ENCODE measurements around the gene SALL3. TPM values are rescaled to one million over a fixed set of nuclear protein-coding genes. Genes with fewer than 3 reads are reported as not detected.

Gene SALL3
- total and polyA plus RNA-seq, 2 of the 8 experiments (the other 6 are each of a cell fraction or from before 2014, with no cell fraction given): 10.5 to 46.4 TPM

DNA sequence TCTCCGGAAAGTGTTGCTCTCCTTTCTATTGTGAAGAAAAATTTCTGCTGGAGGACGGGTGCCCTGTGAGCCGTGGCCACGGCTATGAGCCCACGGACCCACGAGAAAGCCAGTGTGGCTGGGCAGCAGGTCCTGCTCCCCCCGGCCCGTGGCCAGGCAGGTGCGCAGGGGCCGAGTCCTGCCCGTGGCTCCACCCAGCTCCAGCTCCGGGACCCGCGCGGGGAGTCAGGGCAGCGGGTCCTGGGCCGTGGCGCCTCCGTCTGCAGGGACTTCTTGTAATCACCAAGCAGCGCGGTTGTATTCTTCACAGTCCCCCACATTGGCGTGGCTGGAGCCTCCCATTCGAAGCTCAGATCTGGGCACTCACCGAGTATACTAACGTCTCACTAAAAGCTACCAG is 43.0 kb downstream of the SALL3 start (continued):
- TF ChIP-seq, protein P1, sequence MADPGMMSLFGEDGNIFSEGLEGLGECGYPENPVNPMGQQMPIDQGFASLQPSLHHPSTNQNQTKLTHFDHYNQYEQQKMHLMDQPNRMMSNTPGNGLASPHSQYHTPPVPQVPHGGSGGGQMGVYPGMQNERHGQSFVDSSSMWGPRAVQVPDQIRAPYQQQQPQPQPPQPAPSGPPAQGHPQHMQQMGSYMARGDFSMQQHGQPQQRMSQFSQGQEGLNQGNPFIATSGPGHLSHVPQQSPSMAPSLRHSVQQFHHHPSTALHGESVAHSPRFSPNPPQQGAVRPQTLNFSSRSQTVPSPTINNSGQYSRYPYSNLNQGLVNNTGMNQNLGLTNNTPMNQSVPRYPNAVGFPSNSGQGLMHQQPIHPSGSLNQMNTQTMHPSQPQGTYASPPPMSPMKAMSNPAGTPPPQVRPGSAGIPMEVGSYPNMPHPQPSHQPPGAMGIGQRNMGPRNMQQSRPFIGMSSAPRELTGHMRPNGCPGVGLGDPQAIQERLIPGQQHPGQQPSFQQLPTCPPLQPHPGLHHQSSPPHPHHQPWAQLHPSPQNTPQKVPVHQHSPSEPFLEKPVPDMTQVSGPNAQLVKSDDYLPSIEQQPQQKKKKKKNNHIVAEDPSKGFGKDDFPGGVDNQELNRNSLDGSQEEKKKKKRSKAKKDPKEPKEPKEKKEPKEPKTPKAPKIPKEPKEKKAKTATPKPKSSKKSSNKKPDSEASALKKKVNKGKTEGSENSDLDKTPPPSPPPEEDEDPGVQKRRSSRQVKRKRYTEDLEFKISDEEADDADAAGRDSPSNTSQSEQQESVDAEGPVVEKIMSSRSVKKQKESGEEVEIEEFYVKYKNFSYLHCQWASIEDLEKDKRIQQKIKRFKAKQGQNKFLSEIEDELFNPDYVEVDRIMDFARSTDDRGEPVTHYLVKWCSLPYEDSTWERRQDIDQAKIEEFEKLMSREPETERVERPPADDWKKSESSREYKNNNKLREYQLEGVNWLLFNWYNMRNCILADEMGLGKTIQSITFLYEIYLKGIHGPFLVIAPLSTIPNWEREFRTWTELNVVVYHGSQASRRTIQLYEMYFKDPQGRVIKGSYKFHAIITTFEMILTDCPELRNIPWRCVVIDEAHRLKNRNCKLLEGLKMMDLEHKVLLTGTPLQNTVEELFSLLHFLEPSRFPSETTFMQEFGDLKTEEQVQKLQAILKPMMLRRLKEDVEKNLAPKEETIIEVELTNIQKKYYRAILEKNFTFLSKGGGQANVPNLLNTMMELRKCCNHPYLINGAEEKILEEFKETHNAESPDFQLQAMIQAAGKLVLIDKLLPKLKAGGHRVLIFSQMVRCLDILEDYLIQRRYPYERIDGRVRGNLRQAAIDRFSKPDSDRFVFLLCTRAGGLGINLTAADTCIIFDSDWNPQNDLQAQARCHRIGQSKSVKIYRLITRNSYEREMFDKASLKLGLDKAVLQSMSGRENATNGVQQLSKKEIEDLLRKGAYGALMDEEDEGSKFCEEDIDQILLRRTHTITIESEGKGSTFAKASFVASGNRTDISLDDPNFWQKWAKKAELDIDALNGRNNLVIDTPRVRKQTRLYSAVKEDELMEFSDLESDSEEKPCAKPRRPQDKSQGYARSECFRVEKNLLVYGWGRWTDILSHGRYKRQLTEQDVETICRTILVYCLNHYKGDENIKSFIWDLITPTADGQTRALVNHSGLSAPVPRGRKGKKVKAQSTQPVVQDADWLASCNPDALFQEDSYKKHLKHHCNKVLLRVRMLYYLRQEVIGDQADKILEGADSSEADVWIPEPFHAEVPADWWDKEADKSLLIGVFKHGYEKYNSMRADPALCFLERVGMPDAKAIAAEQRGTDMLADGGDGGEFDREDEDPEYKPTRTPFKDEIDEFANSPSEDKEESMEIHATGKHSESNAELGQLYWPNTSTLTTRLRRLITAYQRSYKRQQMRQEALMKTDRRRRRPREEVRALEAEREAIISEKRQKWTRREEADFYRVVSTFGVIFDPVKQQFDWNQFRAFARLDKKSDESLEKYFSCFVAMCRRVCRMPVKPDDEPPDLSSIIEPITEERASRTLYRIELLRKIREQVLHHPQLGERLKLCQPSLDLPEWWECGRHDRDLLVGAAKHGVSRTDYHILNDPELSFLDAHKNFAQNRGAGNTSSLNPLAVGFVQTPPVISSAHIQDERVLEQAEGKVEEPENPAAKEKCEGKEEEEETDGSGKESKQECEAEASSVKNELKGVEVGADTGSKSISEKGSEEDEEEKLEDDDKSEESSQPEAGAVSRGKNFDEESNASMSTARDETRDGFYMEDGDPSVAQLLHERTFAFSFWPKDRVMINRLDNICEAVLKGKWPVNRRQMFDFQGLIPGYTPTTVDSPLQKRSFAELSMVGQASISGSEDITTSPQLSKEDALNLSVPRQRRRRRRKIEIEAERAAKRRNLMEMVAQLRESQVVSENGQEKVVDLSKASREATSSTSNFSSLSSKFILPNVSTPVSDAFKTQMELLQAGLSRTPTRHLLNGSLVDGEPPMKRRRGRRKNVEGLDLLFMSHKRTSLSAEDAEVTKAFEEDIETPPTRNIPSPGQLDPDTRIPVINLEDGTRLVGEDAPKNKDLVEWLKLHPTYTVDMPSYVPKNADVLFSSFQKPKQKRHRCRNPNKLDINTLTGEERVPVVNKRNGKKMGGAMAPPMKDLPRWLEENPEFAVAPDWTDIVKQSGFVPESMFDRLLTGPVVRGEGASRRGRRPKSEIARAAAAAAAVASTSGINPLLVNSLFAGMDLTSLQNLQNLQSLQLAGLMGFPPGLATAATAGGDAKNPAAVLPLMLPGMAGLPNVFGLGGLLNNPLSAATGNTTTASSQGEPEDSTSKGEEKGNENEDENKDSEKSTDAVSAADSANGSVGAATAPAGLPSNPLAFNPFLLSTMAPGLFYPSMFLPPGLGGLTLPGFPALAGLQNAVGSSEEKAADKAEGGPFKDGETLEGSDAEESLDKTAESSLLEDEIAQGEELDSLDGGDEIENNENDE (IDR thresholded peaks at IDR 0.05; ENCODE audit: insufficient replicate concordance, low read length): no peak
- TF ChIP-seq POLR2A (IDR thresholded peaks at IDR 0.05; ENCODE audit: control extremely low read depth in 1 of 2, low read depth in 2 of 2, low read length in 2 of 2) (no peak), SIX5 (IDR thresholded peaks at IDR 0.05; ENCODE audit: low read depth, low read length) (no peak), CTCF (IDR thresholded peaks at IDR 0.05; ENCODE audit: control extremely low read depth in 1 of 3, insufficient read depth in 1 of 3, low read depth in 1 of 3, low read length in 3 of 3) (no peak), JUN (IDR thresholded peaks at IDR 0.05; ENCODE audit: low read depth, low read length) (no peak), FOSL1 (IDR thresholded peaks at IDR 0.05; ENCODE audit: insufficient read depth, low read depth, low read length) (no peak), YY1 (IDR thresholded peaks at IDR 0.05; ENCODE audit: low read depth, low read length) (no peak), RBBP5 (IDR thresholded peaks at IDR 0.05; ENCODE audit: borderline replicate concordance, low read depth, low read length) (no peak), TCF12 (IDR thresholded peaks at IDR 0.05; ENCODE audit: low read depth, low read length) (no peak)

Data from H1 (cell line).